ENCODE data around the gene ZFAND6.

GRCh38 chr15:80028937-80029336 is 30.5 kb upstream of the ZFAND6 start:
- no peak for TF ChIP-seq CTCF (IDR thresholded peaks at IDR 0.05)
- TF ChIP-seq POLR2A (IDR thresholded peaks at IDR 0.05), result no peak

All from esophagus squamous epithelium (tissue), 4 donors.